Left colon (tissue), 2 donors: ENCODE measurements around the gene PRDX1. TPM values are rescaled to one million over a fixed set of nuclear protein-coding genes. Genes with fewer than 3 reads are reported as not detected.

Source experiments
- ATAC-seq: fragments of 200-7000 bp; cut with Tn5 transposase; one replicate; pipeline ENCODE4 v1.9.1; 2020; ENCODE audit warnings: mild to moderate bottlenecking, moderate library complexity
- DNase-seq, 2 donors: peaks; one replicate each; pipeline ENCODE4 v3.0.0-alpha.2; 2020
- intact Hi-C, 2 donors: fragments of 100-400 bp; cut with DNase I in 1 of 2; cut with micrococcal nuclease in 1 of 2; formaldehyde crosslinking; loops; one replicate each; pipeline versions ENCODE4 v1.11.2 to v1.14.0; 2022; cut with DNase I, micrococcal nuclease
- long read RNA-seq: library from polyadenylated mRNA; unstranded; transcript quantifications from one replicate; pipeline ENCODE4 v2.0.0, GENCODE V29; 2021
- total RNA-seq, 2 donors: library from RNA; stranded (reverse); fragmentation: NEBNext Ultra II Directional; extraction: Animal tissue kit (Norgen Biotek cat#: 25700); gene quantifications; one replicate each; pipeline ENCODE4 v1.2.1, GENCODE V29; 2021
- donor health status: DM: no; HTN: no; CAD: no.
- donor health status: DM: yes; HTN: yes; CAD: no.

Gene PRDX1
- 100 to 1,000 TPM; 286 to 299 TPM for total RNA-seq
- long read RNA-seq, transcript PRDX1-202 (6 exons, 1,021 nt) = major isoform, 131 of 153 reads
- long read RNA-seq, partial matches to known transcripts = 5 of 153 reads
- long read RNA-seq, other reads (novel, unspliced or antisense) = 14 of 153 reads

DNA sequence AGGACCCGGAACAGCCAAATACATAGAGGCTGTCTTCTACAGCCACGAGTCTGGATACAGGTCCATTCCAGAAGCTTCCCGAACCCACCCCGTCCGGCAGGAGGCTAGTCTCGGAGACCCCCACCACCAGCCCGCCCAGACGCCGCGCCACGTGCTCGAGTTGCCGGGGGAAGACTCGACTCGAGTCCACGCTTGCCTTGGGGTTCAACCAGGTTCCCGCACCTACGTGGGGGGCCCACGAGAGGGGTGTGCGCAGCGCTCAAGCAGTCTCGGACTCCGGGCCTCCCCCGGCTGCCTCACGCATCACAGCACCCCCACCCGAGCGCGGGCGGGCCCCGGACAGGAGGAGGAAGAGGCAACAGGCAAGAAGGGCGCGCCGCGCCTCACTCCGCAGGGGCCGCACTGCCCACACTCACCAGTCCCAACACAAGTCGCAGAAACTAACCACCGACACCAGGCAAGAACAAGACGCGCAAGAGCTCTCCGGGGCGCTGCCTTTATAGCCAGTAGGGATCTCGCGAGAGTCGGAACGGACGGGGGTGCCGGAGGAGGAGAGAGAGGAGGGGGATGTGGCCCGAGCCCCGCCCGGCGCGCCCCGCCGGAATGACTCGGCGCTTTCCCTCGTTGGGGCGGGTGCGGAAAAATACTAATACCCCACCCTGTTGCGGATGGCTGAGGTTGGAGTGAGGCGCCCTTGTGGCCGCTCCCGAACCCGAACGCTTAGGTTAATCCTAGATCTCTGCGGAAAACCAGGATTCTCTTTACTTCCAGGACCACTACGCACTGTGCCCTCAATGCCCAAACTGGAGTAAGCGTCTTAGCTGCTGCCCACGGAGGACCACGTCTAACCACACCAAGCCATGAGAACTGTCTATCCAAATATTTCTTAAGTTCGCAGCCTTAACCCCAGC is at the start of gene PRDX1:
TSS of gene PRDX1 (minus strand) at position 472 of the 911 bp plus-strand sequence. CDS start 2,841 bp downstream, outside the sequence.
- ATAC-seq = peak; percentile 87
- DNase-seq = peak; percentile 96
- intact Hi-C loops = no loop called here

DNA sequence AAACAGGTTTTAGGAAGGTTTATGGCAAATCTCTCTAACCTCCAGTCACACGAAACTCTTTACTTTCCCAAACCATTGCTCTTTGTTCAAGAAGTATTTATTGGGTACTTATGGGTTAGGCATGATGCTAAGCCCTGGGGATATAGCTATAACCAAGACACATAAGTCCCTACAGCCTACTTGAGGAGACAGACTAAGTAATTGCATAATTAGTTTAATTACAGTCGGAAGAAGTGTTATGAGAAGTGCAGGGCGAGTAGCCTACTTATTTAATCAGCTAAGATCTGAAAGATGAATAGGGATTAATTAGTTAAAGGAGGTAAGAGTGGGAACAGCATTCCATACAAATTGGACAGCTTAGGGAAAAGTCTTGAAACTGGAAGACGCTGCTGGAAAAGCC is 48.9 kb upstream of the PRDX1 start:
- intact Hi-C loops = loop anchor here in 1 of 2 donors (5.0 kb wide), 2 partner anchors 58 to 213 kb away; no protein-coding TSS in a partner anchor
- no peak for ATAC-seq
- no peak for DNase-seq

DNA sequence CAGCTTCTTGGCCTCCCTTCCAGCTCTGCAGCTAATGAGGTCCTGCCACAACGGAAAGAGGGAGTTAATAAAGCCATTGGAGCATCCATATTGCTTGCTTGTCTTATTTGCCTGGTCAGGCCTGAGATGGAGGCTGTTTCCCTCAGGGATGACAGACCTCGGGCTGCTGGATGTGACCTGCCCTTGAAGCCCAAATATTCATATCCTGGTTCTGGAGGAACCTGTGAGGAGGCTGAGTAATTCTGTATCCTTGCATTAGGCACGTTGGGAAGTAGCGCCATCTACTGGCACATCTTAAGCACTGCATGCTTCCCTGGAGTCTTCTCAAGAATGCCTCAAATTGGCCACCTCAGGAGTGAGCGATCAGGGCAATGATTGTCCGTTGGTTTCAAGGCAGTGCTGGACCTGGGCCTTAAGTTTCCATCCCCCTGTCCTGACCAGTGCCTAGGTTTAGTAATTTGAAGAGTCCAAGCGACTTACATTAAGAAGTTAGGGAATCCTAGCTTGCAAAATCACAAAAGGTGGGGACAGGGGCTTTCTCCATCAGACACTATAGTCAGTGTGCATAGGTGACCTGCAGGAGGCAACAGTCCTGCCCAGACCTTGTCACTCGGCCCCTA is 48.4 kb upstream of the PRDX1 start:
- peak; percentile 55 to 60 for DNase-seq
- peak; percentile 85 for ATAC-seq
- intact Hi-C loops = loop anchor here (5.0 to 10.0 kb wide), 3 partner anchors 55 to 213 kb away; no protein-coding TSS in a partner anchor

DNA sequence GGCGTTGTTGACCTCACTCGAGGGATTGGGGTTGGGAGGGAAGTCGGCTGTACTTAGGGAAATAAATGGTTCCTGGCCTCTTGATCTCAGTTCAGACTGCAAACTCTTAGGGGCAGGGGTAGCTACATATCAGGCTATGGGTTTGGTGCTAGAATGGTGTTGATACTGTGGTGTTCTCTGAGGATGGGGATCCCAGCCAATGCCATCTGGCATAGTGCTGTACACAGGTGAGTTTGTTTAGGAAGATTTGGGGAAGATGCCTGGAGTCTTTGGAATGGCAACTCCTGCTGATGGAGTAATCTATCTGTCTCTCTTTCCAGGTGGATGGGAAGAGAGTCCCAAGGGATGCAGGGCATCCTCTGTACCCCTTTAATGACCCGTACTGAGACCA is 47.9 kb upstream of the PRDX1 start:
- no peak for DNase-seq
- peak; percentile 4 for ATAC-seq
- intact Hi-C loops = loop anchor here in 1 of 2 donors (10.0 kb wide), 1 partner anchor 55 kb away; no protein-coding TSS in a partner anchor

DNA sequence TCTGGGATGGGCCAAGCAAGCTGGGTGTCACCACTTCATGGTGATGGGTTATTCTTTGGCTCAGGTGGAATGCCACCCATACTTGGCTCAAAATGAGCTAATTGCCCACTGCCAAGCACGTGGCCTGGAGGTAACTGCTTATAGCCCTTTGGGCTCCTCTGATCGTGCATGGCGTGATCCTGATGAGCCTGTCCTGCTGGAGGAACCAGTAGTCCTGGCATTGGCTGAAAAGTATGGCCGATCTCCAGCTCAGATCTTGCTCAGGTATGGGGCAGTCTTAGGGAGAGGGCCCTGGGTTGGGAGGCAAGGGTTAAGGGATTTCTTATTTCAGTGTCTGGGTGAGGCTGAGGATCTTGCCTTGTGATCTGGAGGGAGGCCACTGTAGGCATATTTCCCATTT is 46.7 kb upstream of the PRDX1 start:
- intact Hi-C loops = loop anchor here in 1 of 2 donors (10.0 kb wide), 1 partner anchor 54 kb away; no protein-coding TSS in a partner anchor
- no peak for ATAC-seq
- DNase-seq = no peak

DNA sequence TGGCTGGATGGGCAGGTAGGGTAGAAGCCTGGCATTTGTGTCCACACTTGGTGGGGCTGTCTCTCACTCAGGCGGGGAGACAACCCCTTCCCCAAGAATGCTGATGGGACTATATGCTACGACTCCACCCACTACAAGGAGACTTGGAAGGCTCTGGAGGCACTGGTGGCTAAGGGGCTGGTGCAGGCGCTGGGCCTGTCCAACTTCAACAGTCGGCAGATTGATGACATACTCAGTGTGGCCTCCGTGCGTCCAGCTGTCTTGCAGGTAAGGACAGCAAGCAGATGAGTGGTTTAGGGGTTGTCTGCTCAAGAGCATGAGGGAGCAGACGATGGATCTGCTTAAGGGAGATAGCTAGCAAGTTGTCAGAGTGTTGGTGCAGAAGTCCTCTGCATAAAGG is 46.2 kb upstream of the PRDX1 start:
- no peak for DNase-seq
- intact Hi-C loops = loop anchor here in 1 of 2 donors (10.0 kb wide), 1 partner anchor 53 kb away; no protein-coding TSS in a partner anchor
- no peak for ATAC-seq

DNA sequence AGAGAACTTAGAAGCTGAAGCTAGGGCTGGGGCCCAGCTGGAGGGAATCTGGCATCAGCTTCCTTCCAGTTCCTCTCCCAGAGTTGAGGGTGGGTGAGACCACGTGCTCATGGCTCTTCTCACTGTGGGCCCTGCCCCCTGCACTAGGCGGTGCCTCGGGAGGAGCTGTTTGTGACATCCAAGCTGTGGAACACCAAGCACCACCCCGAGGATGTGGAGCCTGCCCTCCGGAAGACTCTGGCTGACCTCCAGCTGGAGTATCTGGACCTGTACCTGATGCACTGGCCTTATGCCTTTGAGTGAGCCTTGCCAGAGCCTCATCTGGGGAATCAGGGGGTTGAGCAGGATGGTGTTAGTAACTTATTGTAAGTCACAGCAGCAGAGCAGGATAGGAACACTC is 45.0 kb upstream of the PRDX1 start:
- intact Hi-C loops = loop anchor here in 1 of 2 donors (10.0 kb wide), 1 partner anchor 52 kb away; no protein-coding TSS in a partner anchor
- peak in 1 of 2 donors; percentile 35 for DNase-seq

DNA sequence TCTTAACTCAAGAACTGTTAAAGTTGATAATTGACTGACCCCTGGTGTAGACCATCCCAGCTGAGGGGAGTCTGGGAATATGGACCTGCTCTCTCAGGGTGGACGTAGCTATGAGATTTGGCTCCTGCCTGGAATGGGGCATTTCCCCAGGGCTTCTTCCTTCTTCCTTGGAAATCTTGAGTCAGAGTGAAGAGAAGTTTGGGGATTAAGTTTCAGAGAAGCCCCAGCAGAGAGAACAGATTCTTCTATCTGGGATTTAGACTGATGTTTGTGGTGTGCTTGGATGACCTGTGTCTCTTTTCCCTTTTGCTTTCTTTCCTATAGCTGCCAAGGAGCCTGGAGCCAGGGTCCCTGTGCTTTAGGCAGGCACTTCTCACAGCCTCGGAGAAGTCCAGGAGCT is 42.2 kb upstream of the PRDX1 start:
- intact Hi-C loops = loop anchor here in 1 of 2 donors (10.0 kb wide), 1 partner anchor 49 kb away; no protein-coding TSS in a partner anchor
- DNase-seq = no peak
- ATAC-seq = no peak

More for the DNA sequence above, 45.0 kb upstream of the PRDX1 start:
- ATAC-seq = peak; percentile 25

DNA sequence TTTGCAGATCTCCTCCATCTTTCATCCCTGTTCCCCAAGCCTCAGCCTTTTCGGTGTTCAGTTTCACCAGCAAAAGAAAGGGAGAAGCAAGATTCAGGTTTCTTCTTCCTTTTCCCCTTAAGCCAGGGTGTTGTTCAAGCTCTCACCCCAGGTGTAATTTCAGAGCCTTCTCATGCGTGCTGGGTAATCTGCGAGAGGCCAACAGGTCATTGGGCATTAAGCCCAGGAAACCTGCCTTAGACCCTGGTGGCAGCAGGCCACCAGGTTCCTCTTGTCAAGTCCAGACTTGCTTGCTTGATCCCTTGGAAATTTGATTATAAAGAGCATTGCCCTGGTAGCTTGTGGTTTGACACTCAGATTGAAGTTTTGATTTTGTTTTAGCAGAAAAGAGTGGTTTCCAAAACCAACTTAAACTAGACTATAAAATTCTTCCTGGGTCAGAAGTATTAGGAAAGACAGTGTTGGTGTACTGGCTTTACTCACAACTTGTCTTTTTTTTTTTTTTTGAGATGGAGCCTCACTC is 35.8 kb upstream of the PRDX1 start:
- peak; percentile 25 for ATAC-seq
- intact Hi-C loops = no loop called here
- DNase-seq = no peak

DNA sequence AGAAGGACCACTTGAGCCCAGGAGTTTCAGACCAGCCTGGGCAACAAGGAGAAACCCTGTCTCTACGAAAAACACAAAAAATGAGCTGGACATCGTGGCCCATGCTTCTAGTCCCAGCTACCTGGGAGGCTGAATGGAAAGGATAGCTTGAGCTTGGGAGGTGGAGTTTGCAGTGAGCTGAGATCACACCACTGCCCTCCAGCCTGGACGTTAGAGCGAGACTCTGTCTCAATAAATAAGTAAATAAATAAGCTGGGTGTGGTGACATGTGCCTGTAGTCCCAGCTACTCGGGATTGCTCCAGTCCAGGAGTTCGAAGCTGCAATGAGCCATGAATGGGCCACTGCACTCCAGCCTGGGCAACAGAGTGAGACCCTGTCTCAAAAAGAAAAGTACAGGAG is 32.5 kb upstream of the PRDX1 start:
- ATAC-seq (peak; percentile 14), DNase-seq (peak in 1 of 2 donors; percentile 34)
- intact Hi-C loops = no loop called here

DNA sequence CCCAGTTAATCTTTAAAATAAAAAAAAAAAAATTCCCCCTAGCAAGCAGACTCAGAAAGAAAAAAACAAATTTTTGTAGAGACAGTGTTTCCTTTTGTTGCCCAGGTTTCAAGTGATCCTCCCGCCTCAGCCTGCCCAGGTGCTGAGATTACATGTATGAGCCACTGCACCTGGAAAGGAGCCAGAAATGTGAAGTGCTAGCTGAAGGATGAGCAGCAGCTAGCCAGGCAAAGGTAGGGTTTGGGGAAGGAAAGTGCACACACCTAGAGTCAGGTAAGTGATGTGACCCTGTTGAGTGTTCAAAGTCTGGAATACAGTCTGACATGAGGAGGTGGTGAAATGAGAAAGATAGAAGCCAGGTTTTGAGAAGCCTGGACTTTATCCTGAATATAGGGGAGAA is 30.6 kb upstream of the PRDX1 start:
- peak; percentile 35 for ATAC-seq
- peak; percentile 50 to 57 for DNase-seq
- intact Hi-C loops = no loop called here

DNA sequence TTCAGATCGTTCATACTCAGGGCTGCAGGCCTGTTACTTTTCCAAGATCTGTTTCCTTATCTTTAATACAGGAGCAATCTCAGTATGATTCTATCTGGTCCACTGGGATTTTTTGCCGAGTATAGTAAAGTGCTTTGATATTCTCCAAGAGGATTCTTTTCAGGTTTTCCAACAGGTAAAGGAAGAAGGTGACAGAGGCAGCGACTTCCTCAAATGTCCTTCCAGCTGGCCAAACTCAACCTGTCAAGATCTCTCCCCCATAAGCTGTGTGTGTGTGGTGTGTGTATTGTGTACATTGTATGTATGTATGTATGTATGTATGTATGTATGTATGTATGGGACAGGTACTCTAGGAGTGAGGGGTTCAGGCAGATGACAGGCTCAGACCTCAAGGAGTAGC is 30.0 kb upstream of the PRDX1 start:
- ATAC-seq = peak; percentile 3
- DNase-seq = no peak
- intact Hi-C loops = no loop called here

DNA sequence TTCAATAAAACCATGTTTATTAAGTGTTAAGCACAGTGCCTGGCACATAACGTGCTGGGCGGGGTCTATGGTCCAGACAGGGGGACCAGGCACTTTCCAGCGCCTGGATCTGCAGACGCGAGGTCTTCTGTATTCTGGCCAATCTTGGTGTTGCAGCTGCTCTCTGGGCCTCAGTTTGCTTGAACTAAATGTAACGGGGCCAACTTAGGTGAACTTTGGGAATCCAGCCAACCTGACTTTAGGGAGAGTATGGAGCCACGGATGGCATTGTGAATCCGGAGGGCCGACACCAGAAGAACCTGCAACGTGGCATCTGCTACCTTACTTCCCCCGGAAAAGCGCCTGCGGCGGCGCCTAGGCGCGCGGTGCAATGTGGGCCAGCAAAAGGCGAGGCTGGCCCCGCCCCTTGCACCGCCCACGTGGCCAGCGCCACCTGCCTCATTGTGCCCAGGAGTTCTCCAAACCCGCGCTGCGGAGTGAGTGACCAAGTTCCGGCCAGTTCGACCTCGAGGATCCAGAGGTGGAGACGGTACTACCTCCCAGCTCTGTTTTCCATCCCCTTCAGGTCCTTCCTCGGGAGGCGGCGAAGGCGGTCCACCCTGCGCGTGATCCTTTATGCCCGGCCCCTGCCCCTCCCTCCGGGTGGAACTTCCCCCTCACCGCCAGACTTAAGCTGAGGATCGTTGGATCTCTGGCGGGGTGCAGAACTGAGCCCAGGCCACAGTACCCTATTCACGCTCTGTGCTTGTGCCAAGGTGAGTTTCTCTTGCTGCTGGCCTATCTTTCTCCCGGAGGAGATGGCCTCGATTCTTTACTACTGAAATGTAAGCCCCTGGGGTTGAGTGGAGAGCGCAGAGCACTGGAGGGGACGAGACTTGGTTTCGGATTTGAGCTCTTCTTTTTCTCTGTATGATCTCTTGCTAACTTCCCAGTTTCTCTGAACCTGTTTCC is 29.0 kb upstream of the PRDX1 start, which contains the start of gene AKR1A1:
TSS of gene AKR1A1 (plus strand) at position 426 of the 951 bp plus-strand sequence. CDS start 10,969 bp downstream, outside the sequence.
- peak; percentile 91 to 93 for DNase-seq
- ATAC-seq = peak; percentile 90
- intact Hi-C loops = no loop called here

DNA sequence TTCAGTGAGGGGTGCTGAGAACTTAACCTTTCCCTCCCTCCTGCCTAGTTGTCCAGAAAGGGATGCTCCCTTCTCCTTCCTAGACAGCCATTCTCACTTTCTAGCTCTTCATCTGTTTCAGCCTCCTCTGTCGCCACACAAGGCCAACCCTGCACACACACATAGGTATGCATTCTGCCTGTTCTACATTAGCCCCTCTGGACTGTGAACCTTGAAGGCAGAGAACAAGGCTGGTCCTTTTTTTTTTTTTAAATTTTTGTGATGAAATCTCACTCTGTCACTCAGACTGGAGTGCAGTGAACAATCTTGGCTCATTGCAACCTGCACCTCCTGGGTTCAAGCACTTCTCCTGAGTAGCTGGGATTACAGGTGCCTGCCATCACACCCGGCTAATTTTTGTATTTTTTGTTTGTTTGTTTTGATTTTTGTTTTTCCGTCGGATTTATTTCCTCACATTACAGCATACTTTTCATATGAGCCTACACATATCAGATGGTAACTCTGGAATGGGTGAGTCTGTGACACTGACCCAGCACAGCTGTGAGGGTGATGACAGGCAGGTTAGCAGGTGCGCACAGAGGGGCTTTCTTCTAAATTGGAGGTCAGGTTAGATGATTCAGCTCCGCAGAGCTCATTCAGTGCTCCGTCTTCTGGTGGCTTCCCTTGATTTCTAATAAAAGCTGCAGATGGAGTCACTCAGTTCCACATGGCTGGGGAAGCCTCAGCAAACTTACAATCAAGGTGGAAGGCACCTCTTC is 24.0 kb upstream of the PRDX1 start:
- no peak for ATAC-seq
- DNase-seq = no peak
- intact Hi-C loops = no loop called here

DNA sequence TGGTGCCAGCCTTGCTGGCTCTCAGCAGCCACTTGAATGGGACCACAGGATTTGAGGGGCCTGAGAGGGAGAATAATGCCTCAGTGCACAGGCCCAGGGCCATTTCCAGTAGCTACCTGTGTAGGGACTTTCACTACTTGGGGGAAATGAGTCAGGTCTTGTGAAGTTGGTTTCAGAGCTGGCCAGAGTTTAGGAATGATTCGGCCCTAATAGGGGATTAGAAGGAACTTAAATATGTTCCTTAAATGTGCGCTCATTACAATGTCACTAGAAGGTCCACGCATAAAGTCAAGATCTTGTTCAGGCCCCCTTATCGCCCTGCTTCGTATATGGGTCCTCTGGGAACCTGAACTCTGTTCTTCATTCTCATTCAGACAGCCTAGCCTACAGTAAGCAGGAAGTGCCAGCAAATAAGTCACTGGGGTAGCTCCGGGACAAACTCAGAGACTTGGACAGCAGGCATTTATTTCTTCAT is 23.4 kb upstream of the PRDX1 start:
- peak; percentile 19 for ATAC-seq
- DNase-seq = no peak
- intact Hi-C loops = no loop called here

DNA sequence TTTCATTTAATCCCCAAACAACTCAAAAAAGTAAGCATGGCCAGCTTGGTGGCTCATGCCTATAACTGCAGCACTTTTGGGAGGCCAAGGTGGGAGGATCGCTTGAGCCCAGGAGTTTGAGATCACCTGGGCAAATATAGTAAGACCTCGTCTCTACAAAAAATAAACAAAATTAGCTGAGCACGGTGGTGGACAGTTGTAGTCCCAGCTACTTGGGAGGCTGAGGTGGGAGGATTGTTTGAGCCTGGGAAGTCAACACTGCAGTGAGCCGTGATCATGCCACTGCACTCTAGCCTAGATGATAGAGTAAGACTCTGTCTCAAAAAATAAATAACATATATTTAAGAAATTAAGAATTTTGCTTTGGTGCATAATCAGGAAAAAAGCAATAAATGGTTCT is 22.8 kb upstream of the PRDX1 start:
- ATAC-seq (no peak), DNase-seq (no peak)
- intact Hi-C loops = no loop called here
